NCI-H2171 treated with DMSO at 0.1 percent for 48 hours (cell line): Measurements from ENCODE around the gene COL26A1.

Experiments
- DNase-seq: peaks from one replicate; lab custom pipeline; 2025; lab: John Stamatoyannopoulos, UW

Gene COL26A1

GRCh38 chr7:101575168-101575567 lies 212.5 kb downstream of the COL26A1 start:
- DNase-seq, result no peak

GRCh38 chr7:101575721-101576120 lies 213.0 kb downstream of the COL26A1 start:
- DNase-seq, result no peak

- DNase-seq, result no peak
These were observed 214.3 kb downstream of the COL26A1 start for GRCh38 chr7:101576998-101577397.

GRCh38 chr7:101578552-101578951 lies 215.9 kb downstream of the COL26A1 start:
- DNase-seq, result no peak

- DNase-seq, result no peak
These were observed 217.9 kb downstream of the COL26A1 start for GRCh38 chr7:101580596-101580995.

- DNase-seq, result no peak
These were observed 219.2 kb downstream of the COL26A1 start for GRCh38 chr7:101581891-101582290.

DNA sequence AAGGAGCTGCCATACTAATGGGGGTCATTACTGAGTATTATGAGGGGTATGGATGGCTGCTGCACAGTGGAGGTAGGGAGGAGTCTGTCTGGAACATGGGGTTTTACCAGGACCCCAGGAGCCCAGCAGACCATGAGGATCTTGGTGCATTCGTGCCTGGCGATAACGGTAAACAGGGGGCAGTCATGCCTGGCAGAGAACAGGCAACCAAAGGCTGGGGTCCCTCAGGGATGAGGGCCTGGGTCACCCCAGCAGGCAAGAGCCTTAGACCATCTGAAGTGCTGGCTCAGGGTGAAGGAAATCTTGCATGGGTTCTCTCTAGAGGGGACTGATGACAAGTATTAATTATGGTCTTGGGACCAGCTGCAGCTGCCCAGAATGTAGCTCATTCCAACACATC lies 220.3 kb downstream of the COL26A1 start:
- no peak for DNase-seq

DNA sequence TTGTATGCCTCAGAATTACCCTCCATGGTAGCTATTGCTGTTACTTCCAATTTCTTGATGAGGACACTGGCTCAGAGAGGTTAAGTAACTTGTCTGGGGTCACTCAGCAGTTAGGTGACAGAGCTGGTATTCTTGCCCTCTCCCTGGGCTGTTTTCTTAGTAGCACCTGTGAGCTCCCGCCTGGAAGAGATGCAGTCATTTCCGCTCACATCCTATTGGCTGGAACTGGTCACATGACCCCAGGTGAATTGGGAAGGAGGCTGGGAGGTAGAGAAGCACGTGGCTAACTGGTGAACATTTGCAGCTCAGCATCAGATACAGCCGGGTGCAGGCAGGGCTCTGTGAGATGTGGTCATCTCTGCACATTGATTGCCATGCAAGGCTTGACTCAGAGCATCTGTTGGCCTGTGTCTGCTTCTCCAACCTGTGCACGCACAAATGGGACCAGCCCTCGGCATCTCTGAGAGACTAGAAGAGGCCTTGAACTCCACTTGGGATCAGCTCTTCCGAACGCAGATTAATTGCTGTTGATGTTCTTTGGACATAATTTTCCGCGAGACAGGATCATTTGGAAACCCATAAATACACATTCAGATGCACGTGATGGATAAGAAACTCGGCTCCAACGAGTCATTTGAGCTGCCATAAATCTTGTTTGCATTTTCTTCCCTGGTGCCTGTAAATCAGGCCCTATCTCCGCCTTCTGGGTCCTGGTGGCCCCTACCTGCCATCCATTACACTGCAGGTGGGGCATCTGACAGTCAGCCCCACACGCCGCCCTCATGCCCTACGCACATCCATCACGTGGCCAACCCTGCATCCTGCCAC lies 223.6 kb downstream of the COL26A1 start:
- DNase-seq, result no peak

DNA sequence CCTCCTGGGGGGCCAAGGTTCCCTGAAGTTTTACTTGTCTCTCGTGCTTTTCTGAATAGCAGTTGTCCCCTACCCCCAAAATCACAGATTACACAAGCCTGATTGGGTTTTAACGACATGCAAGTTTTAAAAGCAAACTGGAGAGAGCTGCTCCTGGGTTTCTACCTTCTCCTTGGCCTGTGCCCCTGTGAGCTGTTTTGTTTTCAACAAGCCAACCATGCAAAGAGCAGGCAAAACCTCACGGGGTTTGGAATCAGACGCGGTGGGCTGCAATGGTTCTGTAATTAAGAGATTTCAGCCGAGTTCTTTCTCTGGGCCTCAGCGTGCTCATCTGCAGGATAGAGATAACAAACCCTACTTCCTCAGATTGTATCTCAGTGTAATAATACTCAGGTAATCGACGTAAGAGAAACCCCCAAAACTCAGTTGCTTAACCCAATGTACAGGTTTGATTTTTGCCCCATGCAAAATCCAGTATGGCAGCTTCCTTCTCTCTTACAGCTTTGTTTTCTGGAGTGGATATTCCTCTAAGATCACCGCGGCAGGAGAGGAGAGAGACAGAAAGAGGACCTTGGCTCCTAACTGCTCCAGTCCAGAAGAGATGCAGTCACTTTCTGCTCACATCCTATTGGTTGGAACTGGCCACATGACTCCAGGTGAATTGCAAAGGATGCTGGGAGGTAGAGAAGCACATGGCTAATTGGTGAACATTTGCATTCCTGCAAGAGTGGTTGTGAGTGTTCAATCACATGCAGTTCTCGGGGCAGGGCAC lies 224.4 kb downstream of the COL26A1 start:
- DNase-seq, result no peak

DNA sequence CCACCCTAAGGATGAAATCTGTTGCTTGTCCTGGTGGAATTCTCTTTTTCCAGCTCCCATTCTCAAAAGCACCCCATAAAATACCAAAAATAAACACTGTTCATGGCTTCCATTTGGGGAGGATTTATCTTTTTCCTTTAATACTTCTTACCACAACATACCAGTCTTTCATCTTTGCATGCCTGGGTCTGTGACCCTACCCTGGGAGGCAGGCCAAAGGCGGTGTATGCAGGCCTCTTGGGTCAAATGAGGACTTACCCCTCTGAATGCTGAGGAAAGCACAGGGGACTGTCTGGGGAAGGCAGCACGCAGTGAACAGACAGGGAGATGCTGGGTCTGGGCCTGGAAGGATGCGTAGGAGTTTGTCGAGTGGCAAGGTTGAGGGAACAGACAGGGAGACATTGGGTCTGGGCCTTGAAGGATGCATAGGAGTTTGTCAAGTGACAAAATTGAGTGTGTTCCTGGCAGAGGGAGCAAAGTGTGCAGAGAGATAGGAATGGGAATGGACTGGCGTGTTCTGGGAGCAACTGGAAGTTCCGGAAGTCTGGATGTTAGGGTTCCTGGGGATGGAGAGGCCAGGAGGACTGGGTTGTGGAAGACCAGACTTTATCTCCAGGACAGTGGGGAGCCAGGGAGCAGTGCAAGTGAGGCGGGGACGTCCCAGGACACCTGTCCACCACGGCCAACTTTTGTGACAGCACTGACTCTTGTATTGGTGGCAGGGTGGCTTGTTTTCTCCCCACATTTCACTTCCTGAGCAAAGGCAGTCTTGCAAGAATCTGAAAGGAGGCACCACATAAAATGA lies 225.7 kb downstream of the COL26A1 start:
- no peak for DNase-seq

DNA sequence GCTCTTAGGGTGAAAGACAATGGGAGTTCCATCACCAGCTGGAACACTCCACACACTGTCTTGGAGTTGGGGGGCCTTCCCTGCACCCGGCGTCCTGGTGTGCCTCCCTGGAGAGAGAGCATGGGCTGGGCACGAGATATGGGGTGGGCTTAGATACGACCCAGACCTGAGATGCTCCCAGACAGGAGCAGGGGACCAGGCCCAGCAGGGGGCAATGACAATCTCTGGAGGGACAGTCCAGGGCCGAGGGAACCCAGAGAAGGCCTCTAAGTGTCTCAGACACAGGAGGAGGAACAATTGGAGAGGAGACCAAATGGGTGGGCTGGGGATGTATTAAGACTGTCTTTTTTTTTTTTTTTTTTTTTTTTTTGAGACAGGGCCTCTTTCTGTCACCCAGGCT lies 226.4 kb downstream of the COL26A1 start:
- DNase-seq, result no peak

- no peak for DNase-seq
These were observed 227.4 kb downstream of the COL26A1 start for GRCh38 chr7:101589976-101590662.

GRCh38 chr7:101590663-101591435 lies 228.2 kb downstream of the COL26A1 start:
- no peak for DNase-seq

DNA sequence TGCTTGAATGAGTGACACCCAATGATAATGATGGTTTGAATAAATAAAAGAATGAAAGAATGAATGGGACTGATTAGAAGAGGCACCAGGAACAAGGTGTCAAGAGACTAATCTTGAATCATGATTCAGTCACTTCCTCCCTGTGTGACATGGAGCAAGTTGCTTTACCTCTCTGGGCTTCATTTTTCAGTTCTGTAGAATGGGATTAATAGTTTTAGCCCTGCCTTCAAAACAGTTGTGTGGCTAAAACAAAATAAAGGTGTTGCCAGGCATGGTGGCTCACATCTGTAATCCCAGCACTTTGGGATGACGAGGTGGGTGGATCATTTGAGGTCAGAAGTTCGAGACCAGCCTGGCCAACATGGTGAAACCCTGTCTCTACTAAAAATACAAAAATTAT lies 228.8 kb downstream of the COL26A1 start:
- no peak for DNase-seq

DNA sequence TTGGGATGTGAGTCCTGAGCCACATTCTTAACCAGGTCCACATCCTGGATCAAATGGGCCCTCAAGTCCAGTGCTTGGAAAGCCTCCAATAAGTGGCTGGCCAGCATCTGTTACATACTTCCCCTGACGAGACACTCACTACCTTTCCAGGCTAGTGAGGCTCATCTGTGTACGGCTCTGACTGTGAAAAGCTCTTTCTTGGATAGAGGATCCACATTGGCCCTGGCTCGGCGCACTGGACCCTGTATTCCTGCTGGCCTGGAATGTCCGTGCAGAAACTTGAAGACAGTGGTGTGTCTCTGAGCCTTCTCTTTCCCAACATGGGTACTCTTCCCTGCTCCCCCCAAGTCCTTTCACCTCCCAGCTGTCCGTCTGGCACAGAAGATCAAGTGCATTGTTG lies 230.9 kb downstream of the COL26A1 start:
- no peak for DNase-seq

DNA sequence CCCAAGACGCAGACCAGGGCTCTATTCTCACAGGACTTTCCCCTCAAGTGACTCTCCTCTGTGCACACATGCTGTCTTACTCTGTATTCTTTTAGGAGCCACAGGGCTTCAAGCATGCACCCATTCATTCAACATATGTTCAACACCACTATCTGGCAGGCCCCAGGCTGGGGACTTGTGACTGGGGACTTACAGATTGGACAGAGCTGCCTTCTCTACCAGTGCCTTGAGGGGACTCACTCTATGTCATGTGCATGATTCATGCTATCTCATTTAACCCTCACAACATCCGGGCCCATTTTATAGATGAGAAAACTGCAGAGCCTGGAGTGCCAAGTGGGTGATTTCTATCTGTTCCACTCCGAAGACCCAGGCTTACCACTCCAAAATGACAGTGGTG lies 232.1 kb downstream of the COL26A1 start:
- DNase-seq, result no peak

GRCh38 chr7:101595246-101595645 lies 232.6 kb downstream of the COL26A1 start:
- DNase-seq, result no peak

DNA sequence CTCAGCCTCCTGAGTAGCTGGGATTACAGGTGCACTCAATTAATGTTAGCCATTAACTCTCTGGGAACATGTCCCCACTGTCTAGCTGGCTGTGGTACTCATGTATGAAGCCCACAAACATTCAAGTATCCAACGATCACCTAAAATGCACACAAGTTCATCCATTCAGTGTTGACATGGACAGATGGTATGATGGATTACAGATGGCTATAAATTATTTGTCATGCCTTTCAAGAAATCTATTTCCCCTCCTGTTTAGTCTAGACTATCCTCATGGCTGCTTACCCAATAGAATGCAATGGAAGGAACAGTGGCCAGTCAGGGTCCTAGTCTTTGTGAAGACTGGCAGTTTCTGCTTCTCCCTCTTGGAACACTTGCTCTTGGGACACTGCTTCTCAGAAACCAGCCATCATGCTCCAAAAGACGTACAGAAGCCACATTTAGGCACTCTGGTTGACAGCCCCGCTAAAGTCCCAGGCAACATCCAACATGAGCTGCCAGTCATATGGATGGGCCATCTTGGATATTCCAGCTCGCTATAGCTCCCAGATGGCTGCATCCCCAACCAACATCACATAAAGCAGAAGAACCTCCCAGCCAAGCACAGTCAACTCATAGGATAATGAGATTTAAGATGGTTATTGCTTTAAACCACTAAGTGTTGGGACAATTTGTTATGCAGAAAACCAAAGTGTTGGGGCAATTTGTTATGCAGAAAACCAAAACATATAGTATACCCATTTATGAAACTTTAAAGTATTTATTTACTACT lies 233.3 kb downstream of the COL26A1 start:
- DNase-seq, result peak; percentile 15

- DNase-seq, result no peak
These were observed 234.2 kb downstream of the COL26A1 start for GRCh38 chr7:101596898-101597297.

GRCh38 chr7:101597941-101598340 lies 235.3 kb downstream of the COL26A1 start:
- DNase-seq, result no peak
